Neural cell (in vitro differentiated cells): ENCODE measurements around the gene ELF1.

ENCODE experiments used
- EZH2 ChIP-seq: fragments of 200-600, 300-800 bp; shearing (Covaris generic), sonication (generic); IDR thresholded peaks from 2 replicates; pipeline ENCODE4 v1.6.1; 2014; ENCODE audit warnings: antibody characterized with exemption, low read length, borderline replicate concordance, mild to moderate bottlenecking; ENCODE audit not compliant: insufficient read depth, poor library complexity, severe bottlenecking
- RAD21 ChIP-seq: fragments of 450-650 bp; conservative IDR thresholded peaks from 2 replicates; pipeline ENCODE4 v1.6.1; 2014; ENCODE audit warnings: antibody characterized with exemption, mild to moderate bottlenecking, moderate library complexity
- REST ChIP-seq: IDR thresholded peaks from 2 replicates; pipeline ENCODE4 v1.6.1; 2012; ENCODE audit warnings: borderline replicate concordance
- TF ChIP-seq, protein P1 (sequence below): fragments of 450-650 bp; IDR thresholded peaks from 2 replicates; pipeline ENCODE4 v1.5.1; 2014; ENCODE audit warnings: antibody characterized with exemption, mild to moderate bottlenecking, moderate library complexity; ENCODE audit not compliant: poor library complexity, severe bottlenecking

- TF ChIP-seq, protein P1, sequence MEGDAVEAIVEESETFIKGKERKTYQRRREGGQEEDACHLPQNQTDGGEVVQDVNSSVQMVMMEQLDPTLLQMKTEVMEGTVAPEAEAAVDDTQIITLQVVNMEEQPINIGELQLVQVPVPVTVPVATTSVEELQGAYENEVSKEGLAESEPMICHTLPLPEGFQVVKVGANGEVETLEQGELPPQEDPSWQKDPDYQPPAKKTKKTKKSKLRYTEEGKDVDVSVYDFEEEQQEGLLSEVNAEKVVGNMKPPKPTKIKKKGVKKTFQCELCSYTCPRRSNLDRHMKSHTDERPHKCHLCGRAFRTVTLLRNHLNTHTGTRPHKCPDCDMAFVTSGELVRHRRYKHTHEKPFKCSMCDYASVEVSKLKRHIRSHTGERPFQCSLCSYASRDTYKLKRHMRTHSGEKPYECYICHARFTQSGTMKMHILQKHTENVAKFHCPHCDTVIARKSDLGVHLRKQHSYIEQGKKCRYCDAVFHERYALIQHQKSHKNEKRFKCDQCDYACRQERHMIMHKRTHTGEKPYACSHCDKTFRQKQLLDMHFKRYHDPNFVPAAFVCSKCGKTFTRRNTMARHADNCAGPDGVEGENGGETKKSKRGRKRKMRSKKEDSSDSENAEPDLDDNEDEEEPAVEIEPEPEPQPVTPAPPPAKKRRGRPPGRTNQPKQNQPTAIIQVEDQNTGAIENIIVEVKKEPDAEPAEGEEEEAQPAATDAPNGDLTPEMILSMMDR, result no peak
- no peak for TF ChIP-seq REST
- no peak for TF ChIP-seq RAD21
- no peak for TF ChIP-seq EZH2
These were observed 47.8 kb downstream of the ELF1 start for GRCh38 chr13:40971321-40971720.
